Measurements from ENCODE around the gene PTPRB.

- TF ChIP-seq POLR2A (IDR thresholded peaks at IDR 0.05; ENCODE audit: low read depth, low read length) = no peak
- TF ChIP-seq POLR2AphosphoS5 (IDR thresholded peaks at IDR 0.05; ENCODE audit: low read depth, low read length) = no peak
- no peak for TF ChIP-seq POU2F2 (IDR thresholded peaks at IDR 0.05; ENCODE audit: low read depth, low read length)
- no peak for TF ChIP-seq TAF1 (IDR thresholded peaks at IDR 0.05; ENCODE audit: low read depth, low read length)
- no peak for TF ChIP-seq PAX5 (IDR thresholded peaks at IDR 0.05; ENCODE audit: insufficient read depth, low read length, severe bottlenecking)
- no peak for TF ChIP-seq SPI1 (IDR thresholded peaks at IDR 0.05; ENCODE audit: low read depth, low read length)
These were observed 169.8 kb downstream of the PTPRB start for GRCh38 chr12:70467476-70467875.
